ENCODE measurements around the gene MSH2. TPM values are rescaled to one million over a fixed set of nuclear protein-coding genes. Genes with fewer than 3 reads are reported as not detected.

MSH2 gene
- total RNA-seq, 1 experiment from 2014 or later = 44.1 TPM

DNA sequence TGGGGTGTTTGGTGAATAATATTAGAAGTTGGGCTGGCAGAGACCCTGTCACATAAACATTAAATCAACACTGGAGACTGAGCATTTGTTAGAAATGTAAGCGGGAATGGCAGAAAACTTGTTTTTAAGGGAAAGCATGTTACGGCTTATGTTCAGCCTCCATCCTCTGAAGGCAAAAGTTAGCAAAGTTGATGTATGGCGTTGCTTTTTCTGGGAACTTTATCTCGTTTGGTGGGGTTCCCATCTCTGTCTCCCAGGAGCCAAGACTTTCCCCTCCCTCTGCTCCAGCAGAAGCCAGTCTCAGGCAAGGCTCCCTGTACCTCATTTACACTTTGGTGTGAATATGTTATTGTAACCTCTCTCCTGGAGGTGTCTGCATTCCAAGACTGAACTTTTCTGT lies 105.1 kb downstream of the MSH2 start:
- no peak for DNase-seq (ENCODE audit: low spot score)

GRCh38 chr2:47508641-47509040 lies 105.7 kb downstream of the MSH2 start:
- no peak for DNase-seq (ENCODE audit: low spot score)

- no peak for DNase-seq (ENCODE audit: low spot score)
These were observed 106.3 kb downstream of the MSH2 start for GRCh38 chr2:47509250-47509649.

DNA sequence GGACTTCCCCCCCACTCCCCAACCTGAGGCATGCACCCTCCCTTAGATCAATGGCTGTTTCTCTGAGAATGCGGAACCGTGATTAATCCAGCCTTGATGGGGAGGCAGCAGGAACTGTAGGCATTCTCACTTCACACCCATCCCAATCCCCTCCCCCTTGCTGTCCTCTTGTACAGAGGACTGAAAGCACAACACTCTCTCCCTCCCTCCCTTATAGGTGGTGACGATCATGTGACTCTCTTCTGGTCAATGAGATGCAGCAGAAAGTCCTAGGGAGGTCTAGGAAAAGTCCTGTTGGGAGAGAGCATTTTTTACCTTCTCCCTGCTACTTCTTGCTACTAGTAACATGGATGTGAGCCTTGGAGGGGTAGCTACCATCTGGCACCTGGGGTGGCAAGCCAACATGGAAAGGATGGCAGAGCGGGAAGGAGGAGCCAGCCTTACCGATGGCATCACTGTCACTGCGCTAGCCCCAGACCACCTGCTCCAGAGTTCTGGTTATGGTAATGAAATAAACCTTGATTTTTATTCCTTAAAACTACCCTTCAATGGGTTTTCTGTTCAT lies 106.9 kb downstream of the MSH2 start:
- no peak for DNase-seq (ENCODE audit: low spot score)

DNA sequence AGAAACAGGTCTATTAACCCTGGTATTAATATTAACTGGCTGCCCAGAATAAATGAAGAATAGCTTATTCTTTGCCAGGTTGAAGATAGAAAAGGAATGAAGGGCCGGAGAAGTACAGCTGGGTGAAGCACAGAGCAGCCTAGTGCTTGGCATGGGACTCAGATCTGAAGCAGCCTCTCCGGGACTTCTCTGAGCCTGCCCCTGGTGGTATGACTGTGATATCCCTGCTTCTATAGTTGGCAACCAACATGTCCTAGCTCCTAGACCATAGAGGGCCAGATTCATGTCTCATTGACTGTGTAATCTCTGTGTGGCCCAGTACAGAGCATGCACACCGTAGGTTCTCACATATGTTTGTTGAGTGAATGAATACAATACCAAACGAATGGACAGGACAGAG lies 107.8 kb downstream of the MSH2 start:
- DNase-seq (ENCODE audit: low spot score) = no peak

- DNase-seq (ENCODE audit: low spot score) = peak; percentile 69
These were observed 109.7 kb downstream of the MSH2 start for GRCh38 chr2:47512581-47513083.

DNA sequence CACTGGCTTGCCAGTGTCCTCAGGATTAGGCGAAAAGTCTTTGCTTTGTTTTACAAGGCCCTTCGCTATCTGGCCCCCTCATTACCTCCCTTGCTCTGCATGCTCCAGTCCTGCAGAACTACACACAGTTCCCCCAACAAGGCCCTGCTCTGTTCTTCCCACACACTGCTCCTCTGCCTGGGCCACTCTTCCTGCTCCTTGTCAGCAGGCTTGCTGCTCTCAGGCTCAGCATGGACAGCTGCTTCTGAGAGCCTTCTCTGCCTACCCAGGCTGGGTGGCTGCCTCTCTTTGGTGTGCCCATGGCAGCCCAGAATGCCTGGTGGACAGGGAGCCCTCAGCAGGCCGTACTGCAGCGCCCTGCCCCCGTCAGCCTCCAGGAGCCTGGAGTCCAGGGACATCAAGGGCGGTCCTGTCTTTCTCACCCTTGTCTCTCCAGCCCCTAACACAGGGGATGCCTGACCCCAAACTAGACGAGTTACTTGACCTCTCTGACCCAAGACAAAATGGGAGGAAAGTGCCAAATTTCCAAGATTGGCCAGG lies 111.1 kb downstream of the MSH2 start:
- no peak for DNase-seq (ENCODE audit: low spot score)

DNA sequence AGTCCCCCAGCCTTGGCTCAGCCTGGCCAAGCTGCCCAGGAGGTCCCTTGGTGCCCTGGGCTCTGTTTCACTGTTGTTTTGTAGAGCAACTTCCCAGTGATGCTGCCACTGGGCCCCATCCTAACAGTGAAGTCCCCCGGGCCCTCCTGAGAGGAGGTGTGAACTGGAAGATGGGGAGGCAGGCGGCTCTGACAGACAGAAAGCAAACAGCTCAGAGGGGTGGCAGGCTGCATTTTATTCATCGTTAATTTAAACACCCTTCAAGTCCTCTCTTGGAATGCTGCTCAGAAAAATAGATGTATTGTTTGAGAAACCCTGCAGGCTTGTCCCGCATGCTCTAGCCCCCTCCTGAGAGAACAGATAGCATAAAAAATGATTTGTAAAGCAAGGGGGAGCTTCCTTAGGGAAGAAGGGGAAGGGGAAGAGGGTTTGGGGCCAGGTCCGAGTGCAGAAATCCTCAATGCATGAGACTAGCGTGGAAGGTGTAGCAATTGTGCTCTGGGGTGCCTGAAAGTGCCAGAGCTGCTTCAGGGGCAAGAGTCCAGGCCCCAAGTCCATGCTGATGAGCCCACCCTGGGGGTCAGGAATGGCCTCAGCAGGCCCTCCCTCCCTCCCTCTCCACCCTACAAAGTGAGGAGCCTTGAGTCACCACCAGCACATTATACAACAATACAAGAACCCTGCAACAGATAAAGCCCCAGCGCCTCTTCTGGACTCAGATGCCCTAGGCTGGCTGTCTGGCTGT lies 113.6 kb downstream of the MSH2 start:
- DNase-seq (ENCODE audit: low spot score) = no peak

- DNase-seq (ENCODE audit: low spot score) = no peak
These were observed 115.7 kb downstream of the MSH2 start for GRCh38 chr2:47518497-47519146.

DNA sequence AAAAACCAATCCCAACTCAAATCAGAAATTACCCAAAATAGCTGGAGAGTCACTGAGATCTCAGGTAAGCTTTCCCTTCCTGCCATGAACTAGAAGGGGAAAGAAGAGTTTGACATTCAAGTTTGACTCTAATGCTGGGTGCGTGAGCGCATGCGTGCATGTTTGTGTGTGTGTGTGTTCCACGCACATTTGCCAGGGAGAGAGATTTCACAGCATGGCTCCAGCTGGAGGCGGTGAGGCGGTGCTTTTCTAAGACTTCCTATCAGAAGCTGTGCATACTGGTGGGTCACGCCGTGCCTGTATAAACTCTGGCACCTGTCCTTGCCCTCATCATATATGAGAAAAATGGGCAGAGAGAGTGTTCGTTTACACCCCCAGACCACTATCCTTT lies 116.2 kb downstream of the MSH2 start:
- DNase-seq (ENCODE audit: low spot score) = no peak

DNA sequence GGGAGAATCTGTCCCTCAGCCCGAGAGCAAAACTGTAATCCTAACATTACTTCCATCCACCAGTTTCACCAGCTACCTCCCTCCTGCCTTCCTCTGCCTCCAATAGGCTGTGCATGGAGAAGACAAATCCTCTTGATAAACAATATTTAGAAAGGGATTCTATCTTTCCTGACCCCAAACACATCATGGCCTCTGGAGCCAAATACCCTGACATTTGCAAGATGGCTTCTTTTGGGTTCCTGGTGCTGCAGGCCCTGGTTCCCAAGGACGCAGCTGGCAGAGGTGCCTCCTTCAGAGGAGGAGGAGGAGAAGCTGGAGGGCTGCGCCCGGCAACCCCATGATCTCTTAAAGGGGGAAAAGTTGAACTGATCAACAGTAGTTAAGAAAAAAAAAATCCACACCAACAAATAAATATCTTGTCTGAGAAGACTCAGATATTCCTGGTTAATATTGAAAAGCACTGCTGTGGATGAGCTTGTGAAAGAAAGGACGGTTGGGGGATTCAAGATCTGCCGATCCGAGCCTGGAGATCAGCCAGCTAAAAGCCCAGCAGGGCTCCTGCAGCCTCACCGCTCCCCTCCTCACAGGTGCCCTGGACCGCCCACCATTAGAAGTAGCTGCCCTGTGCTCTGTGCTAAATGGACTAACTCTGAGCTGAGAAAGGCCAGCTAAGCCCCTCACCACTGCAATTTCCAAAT lies 116.8 kb downstream of the MSH2 start:
- no peak for DNase-seq (ENCODE audit: low spot score)

GRCh38 chr2:47520302-47520630 lies 117.3 kb downstream of the MSH2 start:
- no peak for DNase-seq (ENCODE audit: low spot score)

DNA sequence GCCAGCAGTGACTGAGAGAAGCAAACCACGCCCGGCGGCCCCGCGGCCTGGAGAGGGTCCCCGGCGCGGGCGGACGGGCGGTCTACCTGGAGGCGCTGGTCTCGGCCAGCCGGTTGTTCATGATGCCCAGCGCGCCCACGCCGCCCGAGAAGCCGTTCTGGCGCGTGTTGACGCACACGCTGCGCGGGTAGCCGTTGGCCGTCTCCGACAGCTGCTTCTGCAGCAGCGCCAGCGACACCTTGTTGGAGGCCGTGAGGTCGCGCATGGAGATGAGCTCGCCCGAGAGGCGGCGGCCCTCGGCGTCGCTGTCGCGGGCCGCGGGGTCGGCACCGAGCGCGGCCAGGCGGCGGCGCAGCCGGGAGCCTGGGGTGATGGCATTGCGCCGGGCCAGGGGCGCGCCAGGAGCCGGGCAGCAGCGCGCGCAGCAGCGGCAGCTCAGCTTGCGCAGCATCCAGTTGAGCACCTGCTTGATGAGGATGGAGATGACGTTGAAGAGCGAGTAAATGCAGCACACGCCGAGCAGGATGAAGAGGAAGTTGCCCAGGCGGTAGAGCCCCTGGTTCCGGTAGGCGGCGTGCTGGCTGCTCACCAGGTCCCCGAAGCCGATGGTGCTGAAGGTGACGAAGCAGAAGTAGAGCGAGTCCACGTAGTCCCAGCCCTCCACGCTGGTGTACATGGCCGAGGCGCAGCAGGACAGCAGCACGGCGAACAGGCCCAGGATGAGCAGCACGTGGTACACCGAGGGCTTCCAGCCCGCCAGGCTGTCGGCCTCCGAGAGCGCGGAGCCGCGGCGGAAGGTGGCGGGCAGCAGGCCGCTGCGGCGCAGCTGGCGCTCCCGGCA lies 118.1 kb downstream of the MSH2 start:
- no peak for DNase-seq (ENCODE audit: low spot score)

GRCh38 chr2:47521666-47522285 lies 118.8 kb downstream of the MSH2 start:
- no peak for DNase-seq (ENCODE audit: low spot score)

- no peak for DNase-seq (ENCODE audit: low spot score)
These were observed 122.2 kb downstream of the MSH2 start for GRCh38 chr2:47525167-47525566.

DNA sequence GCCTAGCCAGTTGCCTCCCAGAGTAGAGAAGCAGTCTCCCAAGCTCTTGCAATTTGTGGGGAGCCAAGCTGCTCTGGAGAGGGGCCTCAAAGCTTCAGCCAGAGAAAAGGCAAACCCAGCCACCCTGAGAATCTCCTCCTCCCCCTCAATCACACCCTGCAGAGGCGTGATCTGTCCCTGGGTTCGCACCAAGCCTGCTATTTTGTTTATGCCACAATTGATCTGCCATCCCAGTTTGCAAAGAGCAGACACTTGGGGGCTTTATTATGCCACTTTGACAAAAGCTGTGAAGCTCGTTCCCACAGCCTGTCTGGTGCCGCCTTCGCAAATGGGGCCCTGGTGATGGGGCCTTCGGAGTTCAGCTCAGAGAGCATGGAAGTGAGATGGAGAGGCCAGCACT lies 125.5 kb downstream of the MSH2 start:
- DNase-seq (ENCODE audit: low spot score) = no peak

GRCh38 chr2:47528874-47529273 lies 125.9 kb downstream of the MSH2 start:
- no peak for DNase-seq (ENCODE audit: low spot score)

- no peak for DNase-seq (ENCODE audit: low spot score)
These were observed 127.3 kb downstream of the MSH2 start for GRCh38 chr2:47530105-47530760.

DNA sequence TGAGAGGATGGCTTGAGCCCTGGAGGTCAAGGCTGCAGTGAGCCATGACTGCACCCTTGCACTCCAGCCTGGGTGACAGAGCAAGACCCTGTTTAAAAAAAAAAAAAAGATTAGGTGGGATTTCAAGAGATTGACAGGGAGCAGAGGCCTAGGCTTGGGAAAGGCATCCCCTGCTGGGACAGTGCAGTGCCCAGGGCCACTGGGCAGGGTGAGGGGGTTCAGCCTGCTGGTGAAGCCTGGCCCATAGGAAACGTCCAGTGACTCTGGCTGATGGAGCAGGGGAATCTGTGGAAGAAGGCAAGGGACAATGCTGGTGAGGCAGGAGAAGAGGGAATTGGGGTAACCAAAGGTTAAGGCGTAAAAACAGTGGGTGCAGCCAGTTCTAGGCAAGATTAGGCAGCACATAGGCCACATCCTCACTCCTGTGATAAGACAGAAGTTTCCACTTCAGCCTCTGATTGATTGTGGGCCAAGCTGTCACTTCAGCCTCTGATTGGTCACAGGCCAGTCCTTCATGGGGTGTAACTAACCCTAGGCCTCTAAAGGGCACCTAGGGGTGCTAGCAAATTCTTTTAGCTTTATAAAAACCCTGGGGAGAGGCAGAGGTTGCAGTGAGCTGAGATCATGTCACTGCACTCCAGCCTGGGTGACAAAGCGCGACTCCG lies 128.6 kb downstream of the MSH2 start:
- no peak for DNase-seq (ENCODE audit: low spot score)
